HEK293 (cell line): ENCODE results near the gene SH3BP5.

Experiments used
- CTCF ChIA-PET: fragments of 350-600 bp; formaldehyde crosslinking; extraction: SDS; loops from one replicate; lab custom pipeline; 2021; ENCODE audit warnings: antibody characterized with exemption; lab: Yijun Ruan, JAX
- POLR2A ChIA-PET: fragments of 300-600 bp; formaldehyde crosslinking; extraction: SDS; loops from one replicate; lab custom pipeline; 2020; ENCODE audit warnings: antibody characterized with exemption, inconsistent platforms; lab: Yijun Ruan, JAX
- H3K27ac ChIP-seq: fragments of 200-500 bp; sonication (Bioruptor generic); 2 replicates; pipeline ENCODE4 v1.5.1; 2014; ENCODE audit warnings: low read depth, low read length, control low read depth, inconsistent platforms; ENCODE audit errors: extremely low read depth
- H3K36me3 ChIP-seq, 2 experiments: fragments of 200-500 bp in 1 of 2; sonication (Bioruptor generic) in 1 of 2; 1 replicate in 1 of 2; 2 replicates in 1 of 2; pipeline ENCODE4 v1.5.1; 2014 to 2017; ENCODE audit warnings: inconsistent platforms in 2 of 2, low read length in 2 of 2; ENCODE audit not compliant: control insufficient read depth in 2 of 2, insufficient read depth in 1 of 2
- H3K4me1 ChIP-seq: fragments of 200-500 bp; sonication (Bioruptor generic); 2 replicates; pipeline ENCODE4 v1.5.1; 2014; ENCODE audit warnings: mild to moderate bottlenecking, low read length, inconsistent platforms; ENCODE audit not compliant: control insufficient read depth, insufficient read depth
- H3K4me3 ChIP-seq: 2 replicates; pipeline ENCODE4 v1.5.1; 2011; ENCODE audit warnings: low read depth, mild to moderate bottlenecking, control low read depth, low read length, moderate library complexity
- H3K9me3 ChIP-seq: fragments of 200-500 bp; sonication (Bioruptor generic); 2 replicates; pipeline ENCODE4 v1.5.1; 2014; ENCODE audit warnings: low read depth, low read length, inconsistent platforms; ENCODE audit not compliant: control insufficient read depth, insufficient read depth
- HOXA7 ChIP-seq: sonication (generic); formaldehyde crosslinking; IDR thresholded peaks from 2 replicates; pipeline ENCODE4 v1.8.1; 2022; ENCODE audit warnings: missing genetic modification reagents, borderline replicate concordance
- KLF9 ChIP-seq: fragments of 450-650 bp; formaldehyde crosslinking; IDR thresholded peaks from 2 replicates; pipeline ENCODE4 v1.5.1; 2016; ENCODE audit warnings: missing biosample characterization, missing genetic modification characterization, low read depth
- PBX3 ChIP-seq: sonication (generic); formaldehyde crosslinking; IDR thresholded peaks from 2 replicates; pipeline ENCODE4 v1.8.1; 2022; ENCODE audit warnings: mild to moderate bottlenecking, moderate library complexity, missing genetic modification reagents
- SP2 ChIP-seq: fragments of 450-650 bp; formaldehyde crosslinking; IDR thresholded peaks from 2 replicates; pipeline ENCODE4 v1.5.1; 2016; ENCODE audit warnings: missing biosample characterization, missing genetic modification characterization
- ZBTB20 ChIP-seq: fragments of 450-650 bp; formaldehyde crosslinking; IDR thresholded peaks from 2 replicates; pipeline ENCODE4 v1.5.1; 2016; ENCODE audit warnings: missing biosample characterization, missing genetic modification characterization
- ZBTB26 ChIP-seq: fragments of 450-650 bp; formaldehyde crosslinking; optimal IDR thresholded peaks from 2 replicates; pipeline ENCODE3; 2016; ENCODE audit warnings: missing biosample characterization, mild to moderate bottlenecking, missing genetic modification characterization
- ZIC2 ChIP-seq: fragments of 450-650 bp; formaldehyde crosslinking; IDR thresholded peaks from 2 replicates; pipeline ENCODE4 v1.5.1; 2016; ENCODE audit warnings: missing biosample characterization, missing genetic modification characterization
- ZNF155 ChIP-seq: fragments of 450-650 bp; formaldehyde crosslinking; IDR thresholded peaks from 2 replicates; pipeline ENCODE4 v1.5.1; 2016; ENCODE audit warnings: missing biosample characterization, missing genetic modification characterization
- ZNF202 ChIP-seq: fragments of 450-650 bp; formaldehyde crosslinking; IDR thresholded peaks from 2 replicates; pipeline ENCODE4 v1.5.1; 2016; ENCODE audit warnings: missing biosample characterization, missing genetic modification characterization, borderline replicate concordance
- ZNF214 ChIP-seq: fragments of 450-650 bp; formaldehyde crosslinking; IDR thresholded peaks from 2 replicates; pipeline ENCODE4 v1.5.1; 2017; ENCODE audit warnings: missing biosample characterization, mild to moderate bottlenecking, missing genetic modification characterization, borderline replicate concordance
- ZNF223 ChIP-seq: fragments of 450-650 bp; formaldehyde crosslinking; IDR thresholded peaks from 2 replicates; pipeline ENCODE4 v1.5.1; 2016; ENCODE audit warnings: missing biosample characterization, missing genetic modification characterization
- ZNF311 ChIP-seq: fragments of 450-650 bp; formaldehyde crosslinking; IDR thresholded peaks from 2 replicates; pipeline ENCODE4 v1.5.1; 2017; ENCODE audit warnings: missing biosample characterization, missing genetic modification characterization, borderline replicate concordance
- ZNF341 ChIP-seq: fragments of 450-650 bp; formaldehyde crosslinking; IDR thresholded peaks from 2 replicates; pipeline ENCODE4; 2016; ENCODE audit warnings: low read depth, missing biosample characterization, missing genetic modification characterization
- ZNF423 ChIP-seq: fragments of 450-650 bp; formaldehyde crosslinking; IDR thresholded peaks from 2 replicates; pipeline ENCODE4 v1.5.1; 2016; ENCODE audit warnings: missing biosample characterization, missing genetic modification characterization
- ZNF548 ChIP-seq: fragments of 450-650 bp; formaldehyde crosslinking; IDR thresholded peaks from 2 replicates; pipeline ENCODE4 v1.5.1; 2016; ENCODE audit warnings: missing biosample characterization, missing genetic modification characterization
- ZNF549 ChIP-seq: fragments of 450-650 bp; IDR thresholded peaks from 2 replicates; pipeline ENCODE4 v1.5.1; 2018; ENCODE audit warnings: missing biosample characterization, missing genetic modification characterization, mild to moderate bottlenecking, inconsistent platforms, moderate library complexity
- ZNF768 ChIP-seq: fragments of 450-650 bp; formaldehyde crosslinking; IDR thresholded peaks from 2 replicates; pipeline ENCODE4 v1.5.1; 2018; ENCODE audit warnings: missing biosample characterization, mild to moderate bottlenecking, missing genetic modification characterization
- ZSCAN4 ChIP-seq: fragments of 450-650 bp; formaldehyde crosslinking; IDR thresholded peaks from 2 replicates; pipeline ENCODE4 v1.5.1; 2017; ENCODE audit warnings: missing biosample characterization, missing genetic modification characterization

SH3BP5 gene

GRCh38 chr3:15268033-15268631 lies 64.3 kb downstream of the SH3BP5 start (continued):
- TF ChIP-seq ZBTB26 (tag by site-specific recombination): no peak

- TF ChIP-seq ZNF549: no peak
- TF ChIP-seq KLF9 (tag by site-specific recombination): no peak
- TF ChIP-seq ZNF202 (tag by site-specific recombination): no peak
- no peak for TF ChIP-seq ZNF768 (tag by site-specific recombination)
- TF ChIP-seq HOXA7: no peak
- TF ChIP-seq ZNF223 (tag by site-specific recombination): no peak
- no peak for TF ChIP-seq ZNF214
- TF ChIP-seq ZSCAN4 (tag by site-specific recombination): no peak
- TF ChIP-seq ZBTB26 (tag by site-specific recombination): no peak
- TF ChIP-seq, all 188 proteins: peak for 0
- ChIA-PET CTCF (interaction anchor here (0.6 to 6.7 kb wide), 55 partner anchors 8 to 988 kb away, joined by 3 to 109 read pairs (median 5); partner anchors contain the start of genes CAPN7 and SH3BP5), POLR2A (interaction anchor here (0.8 to 1.1 kb wide), 5 partner anchors 57 to 137 kb away, joined by 3 to 10 read pairs (median 3); partner anchors contain the start of gene SH3BP5)
- Histone ChIP-seq H3K4me1 (peaks cover 5% of the 10 kb centered on the region; the same call in 1 of the 2 replicates), H3K9me3 (no peaks in the 10 kb centered on the region), H3K27ac (no peak overlapping the region), H3K4me3 (no peak overlapping the region), H3K36me3 (no peaks in the 10 kb centered on the region)
These were observed 64.9 kb downstream of the SH3BP5 start for GRCh38 chr3:15267502-15267901.

GRCh38 chr3:15266510-15267376 lies 65.6 kb downstream of the SH3BP5 start:
- no peak for TF ChIP-seq SP2
- TF ChIP-seq ZNF423: no peak
- TF ChIP-seq ZNF311: no peak
- TF ChIP-seq ZNF155 (tag by site-specific recombination): no peak
- TF ChIP-seq ZNF548 (tag by site-specific recombination): no peak
- no peak for TF ChIP-seq ZBTB20 (tag by site-specific recombination)
- no peak for TF ChIP-seq ZNF341 (tag by site-specific recombination)
- TF ChIP-seq PBX3: no peak
- TF ChIP-seq ZIC2: peak; percentile 85
- Histone ChIP-seq H3K36me3 (peaks cover 0 to 3% of the 10 kb centered on the region in 2 experiments; a peak in 1 of 3 replicates), H3K9me3 (no peaks in the 10 kb centered on the region), H3K4me3 (no peak overlapping the region), H3K27ac (no peak overlapping the region), H3K4me1 (peaks cover 5% of the 10 kb centered on the region; the same call in 1 of the 2 replicates)
- CTCF ChIA-PET: interaction anchor here (0.9 to 6.7 kb wide), 26 partner anchors 10 to 568 kb away, joined by 3 to 109 read pairs (median 11); partner anchors contain the start of genes CAPN7 and SH3BP5
- POLR2A ChIA-PET: no interaction called here
